GM12864 (cell line): ENCODE measurements around the gene TMC4.
"Not testable (repeated sequence)": the region's sequence is repeated elsewhere in the genome, so short reads cannot be mapped to it uniquely, and the experiment has no call there.

Source experiments
- DNase-seq: peaks from one replicate; pipeline ENCODE4 v3.0.0-alpha.2; 2011; ENCODE audit warnings: low read depth
- H3K4me3 ChIP-seq: 2 replicates; pipeline ENCODE4 v1.5.1; 2011; ENCODE audit warnings: mild to moderate bottlenecking, low read depth, low read length, control low read depth
- TF ChIP-seq, protein P1 (sequence below): IDR thresholded peaks from 2 replicates; pipeline ENCODE4 v1.5.1; 2011; ENCODE audit warnings: low read depth, mild to moderate bottlenecking, moderate library complexity, low read length, control low read depth, inconsistent platforms; ENCODE audit errors: missing control alignments

Gene TMC4

DNA sequence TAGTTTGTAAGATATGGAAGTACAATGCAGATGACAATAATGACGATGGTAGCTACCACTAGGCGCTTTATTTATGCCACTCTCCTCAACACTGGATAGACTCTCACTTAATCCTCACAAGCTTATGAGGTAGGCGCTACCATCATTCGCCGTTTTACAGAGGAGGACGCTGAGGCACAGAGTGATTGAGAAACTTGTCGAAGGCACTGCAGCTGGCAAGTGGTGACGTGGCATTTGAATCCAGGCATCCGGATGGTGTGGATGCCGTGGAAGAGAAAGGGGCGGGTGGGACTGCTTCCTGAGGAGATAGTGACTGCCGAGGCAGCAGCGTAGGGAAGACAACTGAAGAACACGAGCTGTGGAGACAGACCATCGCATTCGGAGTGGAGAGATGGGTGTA lies 26.4 kb upstream of the TMC4 start:
- H3K4me3 ChIP-seq, result no peak overlapping the region
- no peak for DNase-seq
- TF ChIP-seq, protein P1, sequence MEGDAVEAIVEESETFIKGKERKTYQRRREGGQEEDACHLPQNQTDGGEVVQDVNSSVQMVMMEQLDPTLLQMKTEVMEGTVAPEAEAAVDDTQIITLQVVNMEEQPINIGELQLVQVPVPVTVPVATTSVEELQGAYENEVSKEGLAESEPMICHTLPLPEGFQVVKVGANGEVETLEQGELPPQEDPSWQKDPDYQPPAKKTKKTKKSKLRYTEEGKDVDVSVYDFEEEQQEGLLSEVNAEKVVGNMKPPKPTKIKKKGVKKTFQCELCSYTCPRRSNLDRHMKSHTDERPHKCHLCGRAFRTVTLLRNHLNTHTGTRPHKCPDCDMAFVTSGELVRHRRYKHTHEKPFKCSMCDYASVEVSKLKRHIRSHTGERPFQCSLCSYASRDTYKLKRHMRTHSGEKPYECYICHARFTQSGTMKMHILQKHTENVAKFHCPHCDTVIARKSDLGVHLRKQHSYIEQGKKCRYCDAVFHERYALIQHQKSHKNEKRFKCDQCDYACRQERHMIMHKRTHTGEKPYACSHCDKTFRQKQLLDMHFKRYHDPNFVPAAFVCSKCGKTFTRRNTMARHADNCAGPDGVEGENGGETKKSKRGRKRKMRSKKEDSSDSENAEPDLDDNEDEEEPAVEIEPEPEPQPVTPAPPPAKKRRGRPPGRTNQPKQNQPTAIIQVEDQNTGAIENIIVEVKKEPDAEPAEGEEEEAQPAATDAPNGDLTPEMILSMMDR, result no peak

DNA sequence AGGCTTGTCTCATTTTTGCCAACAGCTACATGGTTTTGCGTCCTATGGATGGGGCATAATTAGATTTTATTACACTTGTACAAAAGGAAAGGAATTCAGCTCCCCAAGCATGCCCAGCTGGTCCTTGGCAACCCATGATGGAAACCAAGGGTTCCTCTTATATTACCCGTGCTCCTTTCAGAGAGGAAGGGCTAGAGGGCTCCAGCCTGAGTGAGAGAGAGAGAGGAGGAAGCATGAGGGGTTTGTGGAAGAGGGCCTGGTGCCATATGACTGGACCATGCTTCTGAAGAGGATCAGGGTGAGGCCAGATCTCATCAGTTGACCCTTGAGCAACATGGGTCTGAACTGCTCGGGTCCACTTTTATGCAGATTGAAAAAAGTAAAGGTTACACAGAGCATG lies 24.2 kb upstream of the TMC4 start:
- no peak overlapping the region for H3K4me3 ChIP-seq
- DNase-seq, result no peak
- TF ChIP-seq, protein P1, result no peak

DNA sequence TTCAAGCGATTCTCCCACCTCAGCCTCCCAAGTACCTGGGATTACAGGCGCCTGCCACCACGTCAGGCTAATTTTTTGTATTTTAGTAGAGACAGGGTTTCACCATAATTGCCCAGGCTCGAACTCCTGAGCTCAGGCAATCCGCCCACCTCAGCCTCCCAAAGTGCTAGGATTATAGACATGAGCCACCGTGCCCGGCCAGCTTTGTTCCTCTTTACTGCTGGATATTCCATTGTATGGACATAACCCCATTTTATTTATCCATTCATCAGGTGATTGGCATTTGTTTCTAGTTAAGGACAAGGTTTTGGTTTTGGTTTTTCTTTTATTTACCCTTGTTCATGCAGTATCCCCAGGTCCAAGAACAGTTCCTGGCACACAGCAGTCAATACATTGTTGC lies 23.6 kb upstream of the TMC4 start:
- DNase-seq, result no peak
- H3K4me3 ChIP-seq, result no peak overlapping the region
- TF ChIP-seq, protein P1, result no peak

DNA sequence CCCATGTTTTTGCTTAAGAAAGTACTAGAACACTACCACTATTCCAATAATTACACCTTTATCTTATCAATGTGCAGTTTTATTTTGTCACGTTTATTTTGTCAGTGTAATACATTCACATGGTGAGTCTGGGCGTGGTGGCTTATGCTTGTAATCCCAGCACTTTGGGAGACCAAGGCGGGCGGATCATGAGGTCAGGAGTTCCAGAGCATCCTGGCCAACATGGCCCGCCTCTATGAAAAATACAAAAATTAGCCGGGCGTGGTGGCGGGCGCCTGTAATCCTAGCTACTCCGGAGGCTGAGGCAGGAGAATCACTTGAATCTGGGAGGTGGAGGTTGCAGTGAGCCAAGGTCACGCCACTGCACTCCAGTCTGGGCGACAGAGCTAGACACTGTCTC lies 21.5 kb upstream of the TMC4 start:
- not testable (repeated sequence) for DNase-seq, H3K4me3 ChIP-seq

DNA sequence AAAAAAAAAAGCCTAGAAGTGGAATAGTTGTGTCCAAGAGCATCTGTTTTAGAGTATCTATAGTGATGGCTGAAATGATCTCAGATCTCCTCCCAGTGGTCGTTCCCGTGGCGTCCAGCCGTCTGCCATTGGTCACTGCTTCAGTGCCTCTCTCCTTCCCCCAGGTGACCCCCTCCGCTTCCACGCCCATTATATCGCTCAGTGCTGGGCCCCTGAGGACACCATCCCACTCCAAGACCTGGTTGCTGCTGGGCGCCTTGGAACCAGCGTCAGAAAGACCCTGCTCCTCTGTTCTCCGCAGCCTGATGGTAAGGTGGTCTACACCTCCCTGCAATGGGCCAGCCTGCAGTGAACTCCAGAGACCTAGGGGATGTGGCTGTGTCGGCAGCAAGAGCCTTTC lies 20.1 kb upstream of the TMC4 start:
- TF ChIP-seq, protein P1, result no peak
- no peak for DNase-seq
- H3K4me3 ChIP-seq, result no peak overlapping the region

DNA sequence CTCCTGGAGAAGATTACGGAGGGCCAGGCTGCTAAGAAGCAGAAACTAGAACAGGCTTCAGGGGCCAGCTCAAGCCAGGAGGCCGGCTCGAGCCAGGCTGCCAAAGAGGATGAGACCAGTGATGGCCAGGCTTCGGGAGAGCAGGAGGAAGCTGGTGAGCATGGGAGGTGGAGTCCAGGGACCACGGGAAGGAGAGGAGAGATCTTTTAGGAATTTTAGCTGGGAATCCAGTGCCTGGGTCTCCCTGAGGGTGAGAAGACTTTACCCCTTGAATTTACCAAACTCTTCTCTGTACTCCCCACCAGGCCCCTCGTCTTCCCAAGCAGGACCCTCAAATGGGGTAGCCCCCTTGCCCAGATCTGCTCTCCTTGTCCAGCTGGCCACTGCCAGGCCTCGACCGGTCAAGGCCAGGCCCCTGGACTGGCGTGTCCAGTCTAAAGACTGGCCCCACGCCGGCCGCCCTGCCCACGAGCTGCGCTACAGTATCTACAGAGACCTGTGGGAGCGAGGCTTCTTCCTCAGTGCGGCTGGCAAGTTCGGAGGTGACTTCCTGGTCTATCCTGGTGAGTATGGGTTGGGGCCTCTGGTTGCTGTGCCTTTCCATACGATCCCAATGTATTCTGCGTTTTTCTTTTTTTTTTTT lies 19.0 kb upstream of the TMC4 start:
- peak overlapping the region; percentile 92 for H3K4me3 ChIP-seq
- DNase-seq, result no peak
- TF ChIP-seq, protein P1, result no peak

DNA sequence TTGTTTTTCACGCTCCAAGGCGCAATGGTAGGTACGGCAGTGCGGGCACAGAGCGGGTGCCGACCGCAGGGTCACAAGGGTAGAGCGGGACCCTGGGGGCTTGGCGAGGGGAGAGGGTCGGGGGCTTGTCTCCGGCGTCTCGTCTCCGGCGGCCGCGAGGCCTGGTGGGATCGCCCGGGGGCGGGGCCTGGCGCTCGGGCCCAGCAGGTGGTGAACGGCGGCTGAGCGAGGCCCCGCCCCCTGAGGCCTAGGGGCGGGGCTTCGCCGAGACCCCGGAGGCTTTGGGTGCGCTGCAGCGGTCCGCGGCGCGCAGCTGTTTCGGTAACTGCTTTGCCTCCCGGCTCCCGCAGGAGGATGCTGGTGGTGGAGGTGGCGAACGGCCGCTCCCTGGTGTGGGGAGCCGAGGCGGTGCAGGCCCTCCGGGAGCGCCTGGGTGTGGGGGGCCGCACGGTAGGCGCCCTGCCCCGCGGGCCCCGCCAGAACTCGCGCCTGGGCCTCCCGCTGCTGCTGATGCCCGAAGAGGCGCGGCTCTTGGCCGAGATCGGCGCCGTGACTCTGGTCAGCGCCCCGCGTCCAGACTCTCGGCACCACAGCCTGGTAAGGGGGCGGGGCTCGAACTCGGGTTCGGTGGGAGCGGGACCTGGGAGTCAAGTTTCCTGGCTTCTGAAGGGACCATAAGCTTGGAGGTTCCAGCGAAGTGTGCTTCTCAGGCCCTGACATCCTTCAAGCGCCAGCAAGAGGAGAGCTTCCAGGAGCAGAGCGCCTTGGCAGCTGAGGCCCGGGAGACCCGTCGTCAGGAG lies 18.3 kb upstream of the TMC4 start, which contains the start of gene TSEN34:
TSEN34 (plus strand) TSS at position 298 of the 800 bp plus-strand sequence; CDS start at position 355, 57 bp downstream.
- DNase-seq, result peak; percentile 56
- TF ChIP-seq, protein P1, result no peak
- H3K4me3 ChIP-seq, result peak within 1 kb of the TSS; percentile 92
